ENCODE results near the gene PIGW.
A peak's percentile ranks its signal among the peaks of the same experiment; 100 is the strongest.

PIGW gene

GRCh38 chr17:36534840-36535668 is at the start of gene PIGW, which contains the start of gene MYO19:
TSS of gene PIGW (plus strand) at chr17:36534987. CDS start at chr17:36537102, 2,115 bp downstream.
TSS of gene MYO19 (minus strand) at chr17:36534868. CDS start at chr17:36532538, 2,330 bp downstream.
- peak in 1 of 2 experiments; percentile 21 for TF ChIP-seq CTCF (IDR thresholded peaks at IDR 0.05)
- Histone ChIP-seq H3K4me1 (peaks cover 0 to 18% (median 8%) of the 10 kb centered on the region in 4 donors), H3K36me3 (peaks cover 0 to 19% (median 0%) of the 10 kb centered on the region in 3 donors), H3K4me3 (peak within 1 kb of the TSS; percentile 78 to 98), H3K27me3 (no peaks in the 10 kb centered on the region), H3K9me3 (no peaks in the 10 kb centered on the region), H3K27ac (peak within 1 kb of the TSS; percentile 90 to 98)
- DNase-seq = peak; percentile 75 to 93
- intact Hi-C loops (cut with DNase I; ENCODE audit: low total_unique reads) = loop anchor here (10.0 kb wide), 1 partner anchor 50 kb away; the partner anchor contains the start of gene ZNHIT3

- no peak overlapping the region for H3K4me3 ChIP-seq
- H3K36me3 ChIP-seq = no peaks in the 10 kb centered on the region
- no peak overlapping the region for H3K27ac ChIP-seq
- DNase-seq = no peak
- no peaks in the 10 kb centered on the region for H3K9me3 ChIP-seq
- peaks cover 0 to 15% of the 10 kb centered on the region in 2 donors for H3K27me3 ChIP-seq
- H3K4me1 ChIP-seq = peaks cover 0 to 39% (median 30%) of the 10 kb centered on the region in 4 donors
- TF ChIP-seq CTCF (IDR thresholded peaks at IDR 0.05) = no peak
- intact Hi-C loops (cut with DNase I; ENCODE audit: low total_unique reads) = loop anchor here (10.0 kb wide), 1 partner anchor 50 kb away; the partner anchor contains the start of genes MYO19 and PIGW
Observed at GRCh38 chr17:36485027-36485426, 49.8 kb upstream of the PIGW start.

GRCh38 chr17:36485805-36486203 is 49.0 kb upstream of the PIGW start:
- intact Hi-C loops (cut with DNase I; ENCODE audit: low total_unique reads) = loop anchor here (10.0 kb wide), 1 partner anchor 49 kb away; the partner anchor contains the start of genes MYO19 and PIGW
- Histone ChIP-seq H3K4me3 (peak overlapping the region; percentile 70 to 94), H3K27me3 (peaks cover 0 to 11% of the 10 kb centered on the region in 2 donors), H3K4me1 (peaks cover 0 to 40% (median 30%) of the 10 kb centered on the region in 4 donors), H3K36me3 (no peaks in the 10 kb centered on the region), H3K27ac (peak overlapping the region; percentile 79 to 95), H3K9me3 (no peaks in the 10 kb centered on the region)
- DNase-seq = no peak
- TF ChIP-seq CTCF (IDR thresholded peaks at IDR 0.05) = no peak

GRCh38 chr17:36486204-36487194 is 48.3 kb upstream of the PIGW start, which contains the start of gene ZNHIT3:
TSS of gene ZNHIT3 (plus strand) at chr17:36486681. CDS start at chr17:36486700, 19 bp downstream.
- H3K4me1 ChIP-seq = peaks cover 0 to 47% (median 30%) of the 10 kb centered on the region in 4 donors
- H3K27ac ChIP-seq = peak within 1 kb of the TSS; percentile 79 to 95
- no peak for TF ChIP-seq CTCF (IDR thresholded peaks at IDR 0.05)
- no peaks in the 10 kb centered on the region for H3K9me3 ChIP-seq
- H3K4me3 ChIP-seq = peak within 1 kb of the TSS; percentile 70 to 94
- H3K36me3 ChIP-seq = peaks cover 0 to 4% (median 0%) of the 10 kb centered on the region in 3 donors
- H3K27me3 ChIP-seq = peaks cover 0 to 10% of the 10 kb centered on the region in 2 donors
- peak; percentile 94 to 96 for DNase-seq
- intact Hi-C loops (cut with DNase I; ENCODE audit: low total_unique reads) = loop anchor here (10.0 kb wide), 1 partner anchor 48 kb away; the partner anchor contains the start of genes MYO19 and PIGW

- DNase-seq = no peak
- no peaks in the 10 kb centered on the region for H3K27me3 ChIP-seq
- H3K27ac ChIP-seq = no peak overlapping the region
- peaks cover 49 to 79% (median 58%) of the 10 kb centered on the region in 3 donors for H3K36me3 ChIP-seq
- peaks cover 0 to 13% (median 0%) of the 10 kb centered on the region in 4 donors for H3K4me1 ChIP-seq
- intact Hi-C loops (cut with DNase I; ENCODE audit: low total_unique reads) = no loop called here
- no peak for TF ChIP-seq CTCF (IDR thresholded peaks at IDR 0.05)
- H3K4me3 ChIP-seq = no peak overlapping the region
- H3K9me3 ChIP-seq = no peaks in the 10 kb centered on the region
Observed at GRCh38 chr17:36493956-36494355, 40.8 kb upstream of the PIGW start.
